HepG2 (cell line): ENCODE results near the gene SYNPO2L. TPM values are rescaled to one million over a fixed set of nuclear protein-coding genes. Genes with fewer than 3 reads are reported as not detected.

ENCODE experiments used
- CSRNP2 ChIP-seq: sonication (generic); formaldehyde crosslinking; conservative IDR thresholded peaks from 2 replicates; pipeline ENCODE4 v1.8.0; 2022; ENCODE audit warnings: low read depth, missing genetic modification reagents
- DMTF1 ChIP-seq: sonication (generic); formaldehyde crosslinking; IDR thresholded peaks from 2 replicates; pipeline ENCODE4 v1.4.0; 2020; ENCODE audit warnings: mild to moderate bottlenecking, missing genetic modification reagents
- FUBP1 ChIP-seq: sonication (generic); formaldehyde crosslinking; IDR thresholded peaks from 2 replicates; pipeline ENCODE4 v1.5.1; 2020; ENCODE audit warnings: missing genetic modification reagents, mild to moderate bottlenecking, borderline replicate concordance
- MLXIP ChIP-seq: sonication (generic); formaldehyde crosslinking; IDR thresholded peaks from 2 replicates; pipeline ENCODE4 v1.9.0; 2021; ENCODE audit warnings: missing genetic modification reagents, borderline replicate concordance
- PREB ChIP-seq: sonication (generic); formaldehyde crosslinking; IDR thresholded peaks from 2 replicates; pipeline ENCODE4 v1.4.0; 2020; ENCODE audit warnings: missing genetic modification reagents
- RFX1 ChIP-seq: fragments of 450-650 bp; IDR thresholded peaks from 2 replicates; pipeline ENCODE4 v1.6.1; 2017
- ZBTB8A ChIP-seq: sonication (generic); formaldehyde crosslinking; IDR thresholded peaks from 2 replicates; pipeline ENCODE4 v1.4.0; 2020; ENCODE audit warnings: mild to moderate bottlenecking, low read depth, missing genetic modification reagents, borderline replicate concordance
- ZFYVE20 ChIP-seq: sonication (generic); formaldehyde crosslinking; IDR thresholded peaks from 2 replicates; pipeline ENCODE4 v1.8.0; 2023; ENCODE audit warnings: low read depth, mild to moderate bottlenecking, moderate library complexity, missing genetic modification reagents, borderline replicate concordance
- ZMAT3 ChIP-seq: sonication (generic); formaldehyde crosslinking; conservative IDR thresholded peaks from 2 replicates; pipeline ENCODE4 v1.7.0; 2021; ENCODE audit warnings: missing genetic modification reagents
- ZNF205 ChIP-seq: IDR thresholded peaks from 2 replicates; pipeline ENCODE4 v1.6.1; 2018; ENCODE audit warnings: missing biosample characterization, missing genetic modification reagents
- ZNF234 ChIP-seq: sonication (generic); formaldehyde crosslinking; conservative IDR thresholded peaks from 2 replicates; pipeline ENCODE4 v1.5.1; 2020; ENCODE audit warnings: mild to moderate bottlenecking, missing genetic modification reagents
- ZNF574 ChIP-seq: sonication (generic); formaldehyde crosslinking; IDR thresholded peaks from 2 replicates; pipeline ENCODE4 v1.4.0; 2020; ENCODE audit warnings: missing genetic modification reagents
- ZNF644 ChIP-seq: IDR thresholded peaks from 2 replicates; pipeline ENCODE4 v1.6.1; 2016; ENCODE audit warnings: low read depth
- ZNF850 ChIP-seq: sonication (generic); formaldehyde crosslinking; conservative IDR thresholded peaks from 2 replicates; pipeline ENCODE4 v1.9.0; 2021; ENCODE audit warnings: mild to moderate bottlenecking, missing genetic modification reagents
- ZNF879 ChIP-seq: sonication (generic); formaldehyde crosslinking; IDR thresholded peaks from 2 replicates; pipeline ENCODE4 v1.8.1; 2023; ENCODE audit warnings: missing genetic modification reagents
- polyA plus RNA-seq, 8 experiments: library from polyadenylated mRNA; depleted of rRNA in 3 of 8; stranded (reverse) in 7 of 8; unstranded in 1 of 8; fragments of >200 nt; fragmentation: Illumina TruSeq in 4 of 8; extraction: Trizol in 4 of 8; gene quantifications; 2 replicates each; pipeline versions ENCODE4 v1.2.1 to v1.2.3, GENCODE V29; 2011 to 2016; ENCODE audit warnings: low read depth in 4 of 8, missing spikeins in 1 of 8, mixed read lengths in 1 of 8; ENCODE audit not compliant: insufficient read depth in 1 of 8
- total RNA-seq, 5 experiments: library from RNA; depleted of rRNA; stranded (reverse); fragments of >200 nt; fragmentation: Illumina TruSeq; extraction: Trizol; gene quantifications; 2 replicates each; pipeline ENCODE4 v1.2.3, GENCODE V29; 2016; ENCODE audit warnings: low read depth in 1 of 5

The SYNPO2L gene
- total and polyA plus RNA-seq, 2 of the 13 experiments (the other 11 are each of a cell fraction or from before 2014, with no cell fraction given), result not detected

GRCh38 chr10:73625884-73626752 is 29.7 kb downstream of the SYNPO2L start (continued):
- TF ChIP-seq ZNF850 (CRISPR knock-in tag), result no peak
- TF ChIP-seq MLXIP (CRISPR knock-in tag), result no peak
- TF ChIP-seq RFX1, result peak; percentile 89
- TF ChIP-seq ZNF205 (CRISPR knock-in tag), result peak; percentile 19; the same call in 1 of the 2 replicates
- no peak for TF ChIP-seq ZFYVE20 (CRISPR knock-in tag)
- no peak for TF ChIP-seq ZNF234
- no peak for TF ChIP-seq ZNF644 (CRISPR knock-in tag)
- no peak; the same call in 1 of the 2 replicates for TF ChIP-seq CSRNP2 (CRISPR knock-in tag)
- TF ChIP-seq ZNF574 (CRISPR knock-in tag), result no peak
- TF ChIP-seq PREB (CRISPR knock-in tag), result no peak
- no peak for TF ChIP-seq ZBTB8A (CRISPR knock-in tag)
- TF ChIP-seq DMTF1, result no peak
- no peak for TF ChIP-seq FUBP1 (CRISPR knock-in tag)
- TF ChIP-seq ZNF879 (CRISPR knock-in tag), result 0 out of 2 replicates have a peak, but pooled peaks have one; percentile 50
- TF ChIP-seq ZMAT3 (CRISPR knock-in tag), result 0 out of 2 replicates have a peak, but pooled peaks have one; percentile 34
